Stimulated activated CD4-positive, alpha-beta T cell treated with anti-CD3 and anti-CD28 coated beads, Interleukin-4, amount 100 ng/mL, for 1 hour (primary cell): ENCODE data around the gene ARHGAP26.
"Not testable (repeated sequence)": the region's sequence is repeated elsewhere in the genome, so short reads cannot be mapped to it uniquely, and the experiment has no call there.

ENCODE experiments used
- DNase-seq: peaks from one replicate; pipeline ENCODE4 v3.0.0-alpha.2; 2020

The ARHGAP26 gene

GRCh38 chr5:143074414-143074996, 304.3 kb downstream of the ARHGAP26 start:
- no peak for DNase-seq

GRCh38 chr5:143076377-143076776, 306.2 kb downstream of the ARHGAP26 start:
- DNase-seq: no peak

- DNase-seq: no peak
These were observed 307.4 kb downstream of the ARHGAP26 start for GRCh38 chr5:143077453-143078103.

- DNase-seq: no peak
These were observed 308.1 kb downstream of the ARHGAP26 start for GRCh38 chr5:143078313-143078712.

- no peak for DNase-seq
These were observed 308.8 kb downstream of the ARHGAP26 start for GRCh38 chr5:143078971-143079370.

GRCh38 chr5:143080407-143080806, 310.2 kb downstream of the ARHGAP26 start:
- DNase-seq: no peak

- DNase-seq: no peak
These were observed 310.8 kb downstream of the ARHGAP26 start for GRCh38 chr5:143080982-143081381.

GRCh38 chr5:143083006-143083405, 312.8 kb downstream of the ARHGAP26 start:
- no peak for DNase-seq

- no peak for DNase-seq
These were observed 314.2 kb downstream of the ARHGAP26 start for GRCh38 chr5:143084407-143084806.

- DNase-seq: no peak
These were observed 315.2 kb downstream of the ARHGAP26 start for GRCh38 chr5:143085319-143085917.

- DNase-seq: no peak
These were observed 316.4 kb downstream of the ARHGAP26 start for GRCh38 chr5:143086546-143086907.

GRCh38 chr5:143086908-143087637, 316.9 kb downstream of the ARHGAP26 start:
- DNase-seq: no peak

GRCh38 chr5:143088702-143089101, 318.5 kb downstream of the ARHGAP26 start:
- not testable (repeated sequence) for DNase-seq

- DNase-seq: not testable (repeated sequence)
These were observed 319.9 kb downstream of the ARHGAP26 start for GRCh38 chr5:143090044-143090443.

- DNase-seq: not testable (repeated sequence)
These were observed 322.7 kb downstream of the ARHGAP26 start for GRCh38 chr5:143092711-143093451.

- DNase-seq: no peak
These were observed 323.4 kb downstream of the ARHGAP26 start for GRCh38 chr5:143093452-143094086.

- no peak for DNase-seq
These were observed 323.9 kb downstream of the ARHGAP26 start for GRCh38 chr5:143094087-143094521.

- DNase-seq: not testable (repeated sequence)
These were observed 324.4 kb downstream of the ARHGAP26 start for GRCh38 chr5:143094608-143095007.

GRCh38 chr5:143101121-143101520, 330.9 kb downstream of the ARHGAP26 start:
- no peak for DNase-seq

GRCh38 chr5:143101725-143102386, 331.7 kb downstream of the ARHGAP26 start:
- DNase-seq: peak; percentile 14

GRCh38 chr5:143102411-143102810, 332.2 kb downstream of the ARHGAP26 start:
- DNase-seq: no peak
